Inferior parietal cortex (tissue), 1 donor: ENCODE results near the gene ACAD10.
"Not testable (repeated sequence)": the region's sequence is repeated elsewhere in the genome, so short reads cannot be mapped to it uniquely, and the experiment has no call there.

Experiments used
- DNase-seq: peaks from one replicate; pipeline ENCODE4 v3.0.0-alpha.2; 2016; ENCODE audit errors: extremely low spot score

The ACAD10 gene

GRCh38 chr12:111753144-111753881 is 67.5 kb downstream of the ACAD10 start:
- peak; percentile 49 for DNase-seq

GRCh38 chr12:111754671-111755070 is 68.8 kb downstream of the ACAD10 start:
- DNase-seq: no peak

GRCh38 chr12:111756196-111756595 is 70.3 kb downstream of the ACAD10 start:
- no peak for DNase-seq

- DNase-seq: no peak
These were observed 70.8 kb downstream of the ACAD10 start for GRCh38 chr12:111756681-111757080.

DNA sequence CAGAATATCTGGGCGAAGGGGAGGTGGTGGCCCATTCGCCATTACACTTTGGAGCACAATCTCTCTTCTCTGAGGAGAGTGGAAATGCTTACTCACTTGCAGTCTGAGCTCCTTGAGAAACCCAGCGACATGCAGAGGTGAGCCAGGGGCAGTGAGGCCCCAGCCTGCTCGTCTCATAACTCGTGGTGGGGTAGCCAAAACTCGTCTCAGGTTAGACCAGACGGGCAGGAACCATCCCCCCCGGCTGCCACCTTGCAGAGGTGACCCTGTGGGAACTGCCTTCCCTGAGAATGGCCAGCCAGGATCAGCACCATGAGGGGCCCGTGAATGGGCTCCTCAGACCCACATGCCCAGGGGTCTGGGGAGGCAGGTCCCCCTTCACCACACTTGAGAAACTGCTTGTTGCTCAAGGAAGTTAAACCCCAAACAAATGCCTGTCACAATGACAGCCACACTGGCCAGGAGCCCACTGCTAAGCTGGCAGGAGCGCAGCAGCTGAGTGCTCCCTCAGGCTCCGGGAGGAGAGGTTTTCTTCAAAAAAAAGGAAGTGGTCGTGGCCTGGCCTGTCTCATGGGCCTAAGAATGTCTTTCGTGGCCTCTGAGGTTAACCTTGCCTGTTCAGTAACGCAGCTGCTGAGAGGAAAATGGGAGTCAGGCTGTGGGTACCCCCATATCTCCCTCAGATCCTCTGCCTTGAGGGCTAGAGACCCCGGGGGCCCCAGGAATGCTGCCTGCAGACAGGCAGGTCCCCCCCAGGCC is 71.7 kb downstream of the ACAD10 start:
- peak; percentile 32 for DNase-seq

- no peak for DNase-seq
These were observed 72.3 kb downstream of the ACAD10 start for GRCh38 chr12:111758120-111758561.

DNA sequence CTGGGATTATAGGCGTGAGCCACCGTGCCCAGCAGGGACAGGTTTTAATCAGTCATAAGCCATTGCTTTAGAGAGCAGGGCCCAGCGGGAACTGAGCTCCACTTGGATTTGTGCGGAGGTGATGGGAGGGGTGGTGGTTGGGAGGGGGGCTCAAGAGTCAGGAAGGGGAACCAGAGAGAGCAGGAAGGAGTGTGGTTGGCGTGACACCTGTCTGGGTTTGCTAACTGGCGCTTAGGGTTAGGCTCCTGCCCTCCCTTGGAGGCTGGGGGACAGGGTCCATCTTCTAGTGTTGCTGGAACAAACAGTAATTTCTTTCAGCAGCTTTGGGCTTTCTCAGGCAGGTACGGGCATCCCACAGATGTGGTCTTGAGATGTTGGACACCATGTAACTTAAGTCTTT is 73.4 kb downstream of the ACAD10 start:
- no peak for DNase-seq

DNA sequence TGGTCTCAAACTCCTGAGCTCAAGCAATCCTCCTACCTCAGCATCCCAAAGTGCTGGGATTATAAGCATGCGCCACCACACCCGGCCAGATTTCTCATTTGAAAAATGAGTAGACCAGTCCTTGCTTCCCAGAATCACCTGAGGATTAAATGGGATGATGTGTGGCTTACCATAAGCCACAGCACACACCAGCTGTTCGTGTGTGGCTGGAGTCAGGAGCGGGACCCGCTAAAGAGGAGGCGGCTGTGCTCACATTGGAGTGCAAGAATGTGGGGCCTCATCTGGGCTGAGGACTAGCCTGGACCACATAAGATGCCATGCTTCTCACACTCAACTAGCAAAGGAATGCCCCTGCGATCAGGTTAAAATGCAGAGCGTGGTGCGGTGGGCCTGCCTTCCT is 74.1 kb downstream of the ACAD10 start:
- no peak for DNase-seq

GRCh38 chr12:111761099-111761498 is 75.2 kb downstream of the ACAD10 start:
- DNase-seq: no peak

DNA sequence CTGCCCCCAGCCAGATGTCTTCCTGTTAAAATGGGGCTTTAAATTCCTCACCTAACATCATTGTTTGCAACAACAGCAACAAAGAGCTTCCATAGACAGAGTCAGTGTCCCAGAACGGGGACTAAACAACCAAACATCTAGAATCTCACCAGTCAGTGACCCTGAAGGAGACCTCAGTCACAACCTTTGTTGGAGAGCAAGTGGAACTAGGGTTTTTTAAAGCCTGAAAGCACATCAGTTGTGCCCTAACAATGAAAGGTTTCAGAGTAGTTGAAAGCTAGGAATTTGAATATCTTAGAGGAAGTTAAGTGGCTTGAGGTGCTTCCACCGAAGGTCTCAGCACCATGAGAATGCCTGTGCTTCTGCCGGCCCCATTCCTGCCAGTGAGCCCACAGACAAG is 75.9 kb downstream of the ACAD10 start:
- no peak for DNase-seq

GRCh38 chr12:111763552-111763951 is 77.7 kb downstream of the ACAD10 start:
- DNase-seq: not testable (repeated sequence)

DNA sequence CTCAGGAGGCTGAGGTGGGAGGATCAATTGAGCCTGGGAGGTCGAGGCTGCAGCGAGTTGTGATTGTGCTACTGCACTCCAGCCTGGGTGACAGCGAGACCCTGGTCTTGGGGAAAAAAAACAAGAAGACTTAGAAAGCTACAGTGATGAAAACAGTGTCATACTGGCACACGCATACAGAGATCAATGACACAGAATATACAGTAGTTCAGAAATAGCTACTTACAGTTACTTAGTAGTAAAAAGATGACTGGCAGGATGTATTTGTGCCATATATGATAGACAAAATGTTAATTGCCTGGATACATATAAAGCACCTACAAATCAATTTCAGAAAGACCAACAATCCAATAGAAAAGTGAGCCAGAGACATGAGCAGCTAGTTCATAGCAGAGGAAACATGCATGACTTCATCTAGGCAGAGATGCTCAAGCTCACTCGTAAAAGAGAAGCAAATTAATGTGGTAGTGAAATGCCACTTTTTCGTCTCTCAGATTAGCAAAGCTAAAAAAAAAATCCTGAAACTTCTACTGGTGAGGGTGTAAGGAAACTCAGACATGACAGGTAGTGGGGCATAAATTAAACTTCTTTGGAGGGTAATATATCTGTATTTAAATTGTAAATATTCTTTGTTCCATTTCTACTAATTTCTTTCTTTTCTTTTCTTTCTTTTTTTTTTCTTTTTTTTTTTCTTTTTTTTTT is 78.4 kb downstream of the ACAD10 start:
- no peak for DNase-seq

GRCh38 chr12:111766608-111767361 is 80.9 kb downstream of the ACAD10 start, which contains the start of gene ALDH2:
Gene ALDH2 (plus strand): TSS chr12:111766933. CDS start chr12:111766983, 50 bp downstream.
- peak; percentile 66 for DNase-seq

DNA sequence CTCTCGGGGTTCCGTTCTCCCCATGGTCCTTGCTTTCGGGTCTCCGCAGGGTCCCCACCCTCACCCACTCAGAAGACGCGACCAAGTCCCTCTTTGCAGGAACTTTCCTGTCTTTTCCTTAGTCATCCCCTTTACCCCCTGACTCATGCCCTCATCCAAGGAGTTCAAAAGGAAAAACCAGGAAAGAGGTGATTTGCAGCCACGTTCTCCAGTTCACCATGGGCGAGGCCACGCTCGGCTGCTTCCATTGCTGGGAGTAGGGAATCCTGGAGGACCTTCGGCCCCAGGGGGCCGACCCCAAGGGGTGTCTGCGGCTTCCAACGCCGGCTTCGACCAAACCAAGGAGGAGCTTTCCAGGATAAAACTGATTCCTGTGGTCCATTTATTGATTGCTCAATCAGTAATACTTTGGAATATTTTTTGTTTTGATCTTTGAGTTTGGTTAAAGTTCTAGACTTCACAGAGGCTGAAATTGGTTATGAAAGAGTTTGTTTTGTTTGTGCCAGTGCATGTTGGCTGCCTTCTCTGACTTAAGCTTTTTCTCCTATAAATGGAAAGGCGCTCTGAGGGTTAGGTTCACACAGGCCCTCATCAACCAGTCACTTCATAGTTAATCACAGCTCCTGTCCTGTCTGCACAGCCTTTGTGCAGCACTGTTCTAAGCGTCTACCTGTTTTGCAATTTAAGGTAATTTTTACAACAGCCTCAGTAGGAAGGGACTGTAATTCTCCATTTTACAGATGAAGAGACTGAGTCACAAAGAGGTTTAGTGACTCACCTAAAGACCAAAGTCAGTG is 81.7 kb downstream of the ACAD10 start:
- DNase-seq: no peak

GRCh38 chr12:111768159-111768895 is 82.5 kb downstream of the ACAD10 start:
- DNase-seq: no peak

GRCh38 chr12:111769599-111769998 is 83.7 kb downstream of the ACAD10 start:
- no peak for DNase-seq

GRCh38 chr12:111773801-111774551 is 88.1 kb downstream of the ACAD10 start:
- no peak for DNase-seq

GRCh38 chr12:111775205-111776193 is 89.6 kb downstream of the ACAD10 start:
- DNase-seq: peak; percentile 59
